Astrocyte (in vitro differentiated cells and primary cell): ENCODE measurements around the gene DDB1.

Source experiments
- EZH2 ChIP-seq: IDR thresholded peaks from 2 replicates; pipeline ENCODE4 v1.6.1; 2012; ENCODE audit warnings: mild to moderate bottlenecking, low read length, inconsistent platforms; ENCODE audit not compliant: insufficient read depth
- TF ChIP-seq, protein P1 (sequence below): IDR thresholded peaks from 2 replicates; pipeline ENCODE4 v1.5.1; 2011; ENCODE audit warnings: low read depth, mild to moderate bottlenecking, inconsistent platforms, low read length, moderate library complexity; ENCODE audit not compliant: insufficient read depth

DNA sequence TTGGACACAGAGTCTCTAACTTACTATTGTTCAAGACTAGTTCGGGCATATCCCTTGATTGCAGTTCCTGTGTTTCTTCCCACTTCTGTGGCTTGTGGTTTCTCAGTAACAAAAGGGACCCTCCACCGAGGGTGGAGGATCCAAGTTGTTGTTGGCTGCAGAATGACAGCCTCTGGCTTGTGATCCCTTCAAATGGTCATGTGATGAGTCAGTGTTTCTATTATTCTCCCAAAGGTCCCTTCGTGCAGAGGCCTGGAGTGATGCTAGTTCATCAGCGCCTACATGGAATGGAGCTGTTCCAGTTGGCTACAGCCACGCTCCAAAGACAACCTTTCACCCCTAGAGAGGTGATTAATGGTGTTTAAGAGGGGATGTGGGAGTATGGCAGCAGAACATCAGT lies 35.2 kb downstream of the DDB1 start:
- no peak for TF ChIP-seq EZH2
- TF ChIP-seq, protein P1, sequence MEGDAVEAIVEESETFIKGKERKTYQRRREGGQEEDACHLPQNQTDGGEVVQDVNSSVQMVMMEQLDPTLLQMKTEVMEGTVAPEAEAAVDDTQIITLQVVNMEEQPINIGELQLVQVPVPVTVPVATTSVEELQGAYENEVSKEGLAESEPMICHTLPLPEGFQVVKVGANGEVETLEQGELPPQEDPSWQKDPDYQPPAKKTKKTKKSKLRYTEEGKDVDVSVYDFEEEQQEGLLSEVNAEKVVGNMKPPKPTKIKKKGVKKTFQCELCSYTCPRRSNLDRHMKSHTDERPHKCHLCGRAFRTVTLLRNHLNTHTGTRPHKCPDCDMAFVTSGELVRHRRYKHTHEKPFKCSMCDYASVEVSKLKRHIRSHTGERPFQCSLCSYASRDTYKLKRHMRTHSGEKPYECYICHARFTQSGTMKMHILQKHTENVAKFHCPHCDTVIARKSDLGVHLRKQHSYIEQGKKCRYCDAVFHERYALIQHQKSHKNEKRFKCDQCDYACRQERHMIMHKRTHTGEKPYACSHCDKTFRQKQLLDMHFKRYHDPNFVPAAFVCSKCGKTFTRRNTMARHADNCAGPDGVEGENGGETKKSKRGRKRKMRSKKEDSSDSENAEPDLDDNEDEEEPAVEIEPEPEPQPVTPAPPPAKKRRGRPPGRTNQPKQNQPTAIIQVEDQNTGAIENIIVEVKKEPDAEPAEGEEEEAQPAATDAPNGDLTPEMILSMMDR, result no peak
